Measurements from ENCODE around the gene DARS2. TPM values are rescaled to one million over a fixed set of nuclear protein-coding genes. Genes with fewer than 3 reads are reported as not detected.
"Not testable (repeated sequence)": the region's sequence is repeated elsewhere in the genome, so short reads cannot be mapped to it uniquely, and the experiment has no call there.

The DARS2 gene
- total and polyA plus RNA-seq, 4 donors, result 2.0 to 10.0 (median 6.1) TPM

DNA sequence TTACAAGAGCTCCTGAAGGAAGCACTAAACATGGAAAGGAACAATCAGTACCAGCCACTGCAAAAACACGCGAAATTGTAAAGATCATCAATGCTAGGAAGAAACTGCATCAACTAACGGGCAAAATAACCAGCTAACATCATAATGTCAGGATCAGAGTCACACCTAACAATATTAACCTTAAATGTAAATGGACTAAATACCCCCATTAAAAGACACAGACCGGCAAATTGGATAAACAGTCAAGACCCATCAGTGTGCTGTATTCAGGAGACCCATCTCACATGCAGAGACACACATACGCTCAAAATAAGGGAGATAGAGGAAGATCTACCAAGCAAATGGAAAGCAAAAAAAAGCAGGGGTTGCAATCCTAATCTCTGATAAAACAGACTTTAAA, 10.8 kb upstream of the DARS2 start:
- H3K27ac ChIP-seq (ENCODE audit: low read depth in 1 of 2, low read length in 2 of 2); H3K36me3 ChIP-seq (ENCODE audit: control insufficient read depth in 1 of 2, insufficient read depth in 2 of 2, low read length in 1 of 2); ATAC-seq (ENCODE audit: low FRiP score); H3K4me3 ChIP-seq (ENCODE audit: low read length in 2 of 2); intact Hi-C loops (cut with DNase I); H3K4me1 ChIP-seq (ENCODE audit: control insufficient read depth in 1 of 2, insufficient read depth in 2 of 2, low read length in 2 of 2); DNase-seq; H3K27me3 ChIP-seq (ENCODE audit: control insufficient read depth in 1 of 2, insufficient read depth in 2 of 2, low read length in 1 of 2); H3K9me3 ChIP-seq (ENCODE audit: control insufficient read depth, low read length): not testable (repeated sequence)
- 97 to 98% methylated on average over 5 of the region's 5 CpGs for WGBS, 2 donors

GRCh38 chr1:173818459-173818858, 6.0 kb upstream of the DARS2 start:
- H3K27me3 ChIP-seq (ENCODE audit: control insufficient read depth in 1 of 2, insufficient read depth in 2 of 2, low read length in 1 of 2), result no peaks in the 10 kb centered on the region
- H3K9me3 ChIP-seq (ENCODE audit: control insufficient read depth, low read length), result no peaks in the 10 kb centered on the region
- ATAC-seq (ENCODE audit: low FRiP score) (no peak), DNase-seq (no peak)
- H3K4me3 ChIP-seq (ENCODE audit: low read length in 2 of 2), result no peak overlapping the region
- intact Hi-C loops (cut with DNase I), result no loop called here
- no peak overlapping the region for H3K27ac ChIP-seq (ENCODE audit: low read depth in 1 of 2, low read length in 2 of 2)
- H3K36me3 ChIP-seq (ENCODE audit: control insufficient read depth in 1 of 2, insufficient read depth in 2 of 2, low read length in 1 of 2), result no peaks in the 10 kb centered on the region
- 87 to 91% methylated on average over 1 of the region's 1 CpG for WGBS, 2 donors
- no peaks in the 10 kb centered on the region for H3K4me1 ChIP-seq (ENCODE audit: control insufficient read depth in 1 of 2, insufficient read depth in 2 of 2, low read length in 2 of 2)

DNA sequence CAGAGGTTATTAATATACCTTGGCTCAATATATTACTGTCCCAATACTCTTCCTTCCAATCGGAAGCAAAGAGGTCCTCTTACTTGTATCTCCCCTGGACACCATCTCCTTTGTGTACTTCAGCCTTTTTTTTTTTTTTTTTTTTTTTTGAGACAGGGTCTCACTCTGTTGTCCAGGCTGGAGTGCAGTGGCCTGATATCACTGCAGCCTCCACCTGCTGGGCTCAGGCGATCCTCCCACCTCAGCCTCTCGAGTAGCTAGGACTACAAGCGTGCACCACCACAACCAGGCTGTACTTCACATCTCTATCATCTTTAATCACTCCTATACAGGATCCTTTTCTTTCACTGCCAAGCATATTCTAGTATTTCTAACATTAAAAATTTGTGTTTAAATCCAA, 2.8 kb upstream of the DARS2 start:
- Histone ChIP-seq H3K36me3 (ENCODE audit: control insufficient read depth in 1 of 2, insufficient read depth in 2 of 2, low read length in 1 of 2) (no peaks in the 10 kb centered on the region), H3K4me1 (ENCODE audit: control insufficient read depth in 1 of 2, insufficient read depth in 2 of 2, low read length in 2 of 2) (peaks cover 0 to 2% of the 10 kb centered on the region in 2 donors), H3K9me3 (ENCODE audit: control insufficient read depth, low read length) (no peaks in the 10 kb centered on the region), H3K27ac (ENCODE audit: low read depth in 1 of 2, low read length in 2 of 2) (no peak overlapping the region), H3K27me3 (ENCODE audit: control insufficient read depth in 1 of 2, insufficient read depth in 2 of 2, low read length in 1 of 2) (no peaks in the 10 kb centered on the region), H3K4me3 (ENCODE audit: low read length in 2 of 2) (no peak overlapping the region)
- intact Hi-C loops (cut with DNase I), result loop anchor here (5.0 kb wide), 2 partner anchors 389 to 404 kb away; no protein-coding TSS in a partner anchor
- no peak for DNase-seq
- ATAC-seq (ENCODE audit: low FRiP score), result no peak
- 93 to 96% methylated on average over 4 of the region's 4 CpGs for WGBS, 2 donors

GRCh38 chr1:173823781-173824314, 625 bp upstream of the DARS2 start:
- 0 to 1% methylated on average over 25 of the region's 25 CpGs for WGBS, 2 donors
- no peaks in the 10 kb centered on the region for H3K9me3 ChIP-seq (ENCODE audit: control insufficient read depth, low read length)
- intact Hi-C loops (cut with DNase I), result loop anchor here (2.0 to 5.0 kb wide), 3 partner anchors 45 to 407 kb away; partner anchors contain the start of gene ZBTB37 (in 1 of the 2)
- peak overlapping the region; percentile 53 to 98 for H3K4me3 ChIP-seq (ENCODE audit: low read length in 2 of 2)
- H3K27ac ChIP-seq (ENCODE audit: low read depth in 1 of 2, low read length in 2 of 2), result peak overlapping the region in 1 of 2 donors; percentile 92
- ATAC-seq (ENCODE audit: low FRiP score) (no peak), DNase-seq (no peak)
- peaks cover 0 to 2% of the 10 kb centered on the region in 2 donors for H3K4me1 ChIP-seq (ENCODE audit: control insufficient read depth in 1 of 2, insufficient read depth in 2 of 2, low read length in 2 of 2)
- no peaks in the 10 kb centered on the region for H3K36me3 ChIP-seq (ENCODE audit: control insufficient read depth in 1 of 2, insufficient read depth in 2 of 2, low read length in 1 of 2)
- no peaks in the 10 kb centered on the region for H3K27me3 ChIP-seq (ENCODE audit: control insufficient read depth in 1 of 2, insufficient read depth in 2 of 2, low read length in 1 of 2)

DNA sequence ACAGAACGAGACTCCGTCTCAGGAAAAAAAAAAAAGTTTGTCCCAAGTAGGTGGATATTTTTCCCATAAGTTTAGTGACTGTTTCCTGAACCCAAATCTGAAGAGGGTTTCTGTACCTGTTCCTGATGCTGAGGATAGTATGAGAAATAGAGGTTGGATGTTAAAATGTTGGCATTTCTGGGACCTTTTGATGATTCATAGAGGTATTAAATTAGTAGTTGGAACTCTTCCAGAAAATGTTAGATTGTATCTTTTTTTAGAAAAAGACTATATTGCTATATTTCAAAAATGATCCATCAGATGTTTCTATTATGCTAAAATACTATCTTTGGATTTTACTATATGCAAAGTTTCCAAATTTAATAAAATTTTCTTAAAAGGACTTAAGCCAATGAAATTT, 3.1 kb downstream of the DARS2 start:
- ATAC-seq (ENCODE audit: low FRiP score) (no peak), DNase-seq (no peak)
- H3K4me3 ChIP-seq (ENCODE audit: low read length in 2 of 2), result no peak overlapping the region
- H3K27me3 ChIP-seq (ENCODE audit: control insufficient read depth in 1 of 2, insufficient read depth in 2 of 2, low read length in 1 of 2), result no peaks in the 10 kb centered on the region
- no peak overlapping the region for H3K27ac ChIP-seq (ENCODE audit: low read depth in 1 of 2, low read length in 2 of 2)
- H3K4me1 ChIP-seq (ENCODE audit: control insufficient read depth in 1 of 2, insufficient read depth in 2 of 2, low read length in 2 of 2), result peaks cover 0 to 2% of the 10 kb centered on the region in 2 donors
- intact Hi-C loops (cut with DNase I), result loop anchor here in 1 of 2 donors (5.0 kb wide), 1 partner anchor 350 kb away; the partner anchor contains the start of gene PRDX6
- no peaks in the 10 kb centered on the region for H3K36me3 ChIP-seq (ENCODE audit: control insufficient read depth in 1 of 2, insufficient read depth in 2 of 2, low read length in 1 of 2)
- 70 to 73% methylated on average over 2 of the region's 2 CpGs for WGBS, 2 donors
- no peaks in the 10 kb centered on the region for H3K9me3 ChIP-seq (ENCODE audit: control insufficient read depth, low read length)

DNA sequence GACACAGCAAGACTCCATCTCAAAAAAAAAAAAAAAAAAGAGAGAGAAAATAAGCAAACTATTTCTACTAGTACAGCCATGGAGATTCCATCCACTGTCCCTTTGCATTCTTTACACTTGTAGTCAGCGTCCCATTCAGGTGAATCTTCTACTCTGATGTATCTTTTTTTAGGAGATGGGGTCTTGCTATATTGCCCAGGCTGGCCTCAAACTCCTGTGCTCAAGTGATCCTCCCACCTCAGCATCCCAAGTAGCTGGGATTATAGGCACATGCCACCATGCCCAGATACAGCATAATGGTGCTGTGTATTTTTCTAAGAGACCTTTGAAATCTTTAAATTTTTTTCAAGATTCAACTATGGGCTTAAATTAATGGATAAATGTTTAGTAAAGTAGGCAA, 8.3 kb downstream of the DARS2 start:
- Histone ChIP-seq H3K9me3 (ENCODE audit: control insufficient read depth, low read length) (no peaks in the 10 kb centered on the region), H3K4me1 (ENCODE audit: control insufficient read depth in 1 of 2, insufficient read depth in 2 of 2, low read length in 2 of 2) (no peaks in the 10 kb centered on the region), H3K27ac (ENCODE audit: low read depth in 1 of 2, low read length in 2 of 2) (no peak overlapping the region), H3K27me3 (ENCODE audit: control insufficient read depth in 1 of 2, insufficient read depth in 2 of 2, low read length in 1 of 2) (no peaks in the 10 kb centered on the region), H3K36me3 (ENCODE audit: control insufficient read depth in 1 of 2, insufficient read depth in 2 of 2, low read length in 1 of 2) (no peaks in the 10 kb centered on the region), H3K4me3 (ENCODE audit: low read length in 2 of 2) (no peak overlapping the region)
- WGBS, 2 donors, result 98 to 100% methylated on average over 1 of the region's 1 CpG
- no peak for ATAC-seq (ENCODE audit: low FRiP score)
- no peak for DNase-seq
- intact Hi-C loops (cut with DNase I), result no loop called here

DNA sequence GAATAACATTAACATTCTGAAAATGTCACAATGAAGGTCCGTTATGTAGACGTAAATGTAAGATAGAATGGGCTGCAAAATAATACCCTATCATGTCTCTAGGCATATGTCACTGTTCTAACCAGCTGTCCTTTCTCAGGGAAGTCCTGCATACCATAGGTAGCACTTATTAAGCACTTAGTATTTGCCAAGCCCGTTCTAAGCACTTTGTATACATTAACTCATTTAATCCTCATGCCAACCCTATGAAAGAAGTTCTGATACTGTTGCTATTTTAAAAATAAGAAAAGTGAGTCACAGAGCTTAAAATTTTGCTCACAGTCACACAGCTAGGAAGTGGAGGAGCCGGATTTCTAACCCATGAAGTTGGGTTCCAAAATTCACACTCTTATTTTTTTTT, 27.6 kb downstream of the DARS2 start:
- H3K36me3 ChIP-seq (ENCODE audit: control insufficient read depth in 1 of 2, insufficient read depth in 2 of 2, low read length in 1 of 2), result peaks cover 3 to 4% of the 10 kb centered on the region in 2 donors
- H3K27ac ChIP-seq (ENCODE audit: low read depth in 1 of 2, low read length in 2 of 2), result no peak overlapping the region

DNA sequence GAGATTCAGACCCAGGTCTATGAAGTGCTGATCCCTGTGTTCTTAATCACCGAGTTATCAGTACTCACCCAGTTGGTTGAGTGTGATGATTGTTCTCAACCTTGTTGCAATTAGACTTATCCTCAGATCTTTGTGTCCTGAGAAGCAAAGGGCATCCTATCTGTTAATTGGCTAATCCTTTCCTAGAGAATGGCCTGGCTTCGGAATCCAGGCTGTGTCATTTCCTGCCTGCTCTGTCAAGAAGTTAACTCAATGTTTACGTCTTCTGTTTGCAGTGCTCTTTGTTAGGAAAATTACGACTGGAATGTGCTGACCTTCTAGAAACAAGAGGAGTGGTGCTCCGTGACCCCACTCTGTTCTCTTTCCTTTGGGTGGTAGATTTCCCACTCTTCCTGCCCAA, 28.6 kb downstream of the DARS2 start:
- DNase-seq, result no peak
- H3K36me3 ChIP-seq (ENCODE audit: control insufficient read depth in 1 of 2, insufficient read depth in 2 of 2, low read length in 1 of 2), result peaks cover 4 to 7% of the 10 kb centered on the region in 2 donors
- 46 to 55% methylated on average over 5 of the region's 5 CpGs for WGBS, 2 donors
- no peaks in the 10 kb centered on the region for H3K9me3 ChIP-seq (ENCODE audit: control insufficient read depth, low read length)
- H3K4me3 ChIP-seq (ENCODE audit: low read length in 2 of 2), result no peak overlapping the region
- intact Hi-C loops (cut with DNase I), result no loop called here
- no peaks in the 10 kb centered on the region for H3K27me3 ChIP-seq (ENCODE audit: control insufficient read depth in 1 of 2, insufficient read depth in 2 of 2, low read length in 1 of 2)
- no peaks in the 10 kb centered on the region for H3K4me1 ChIP-seq (ENCODE audit: control insufficient read depth in 1 of 2, insufficient read depth in 2 of 2, low read length in 2 of 2)
- H3K27ac ChIP-seq (ENCODE audit: low read depth in 1 of 2, low read length in 2 of 2), result no peak overlapping the region
- ATAC-seq (ENCODE audit: low FRiP score), result no peak

More for the DNA sequence above, 27.6 kb downstream of the DARS2 start:
- H3K4me1 ChIP-seq (ENCODE audit: control insufficient read depth in 1 of 2, insufficient read depth in 2 of 2, low read length in 2 of 2), result no peaks in the 10 kb centered on the region
- no peaks in the 10 kb centered on the region for H3K9me3 ChIP-seq (ENCODE audit: control insufficient read depth, low read length)
- no peak for DNase-seq
- H3K27me3 ChIP-seq (ENCODE audit: control insufficient read depth in 1 of 2, insufficient read depth in 2 of 2, low read length in 1 of 2), result no peaks in the 10 kb centered on the region
- 45 to 53% methylated on average over 4 of the region's 4 CpGs for WGBS, 2 donors
- intact Hi-C loops (cut with DNase I), result no loop called here
- no peak overlapping the region for H3K4me3 ChIP-seq (ENCODE audit: low read length in 2 of 2)
- ATAC-seq (ENCODE audit: low FRiP score), result no peak

GRCh38 chr1:173856014-173856413, 31.5 kb downstream of the DARS2 start:
- intact Hi-C loops (cut with DNase I), result no loop called here
- ATAC-seq (ENCODE audit: low FRiP score), result no peak
- no peak overlapping the region for H3K27ac ChIP-seq (ENCODE audit: low read depth in 1 of 2, low read length in 2 of 2)
- H3K27me3 ChIP-seq (ENCODE audit: control insufficient read depth in 1 of 2, insufficient read depth in 2 of 2, low read length in 1 of 2), result no peaks in the 10 kb centered on the region
- H3K4me1 ChIP-seq (ENCODE audit: control insufficient read depth in 1 of 2, insufficient read depth in 2 of 2, low read length in 2 of 2), result no peaks in the 10 kb centered on the region
- H3K9me3 ChIP-seq (ENCODE audit: control insufficient read depth, low read length), result no peaks in the 10 kb centered on the region
- WGBS, 2 donors, result 81 to 84% methylated on average over 1 of the region's 1 CpG
- peaks cover 4 to 7% of the 10 kb centered on the region in 2 donors for H3K36me3 ChIP-seq (ENCODE audit: control insufficient read depth in 1 of 2, insufficient read depth in 2 of 2, low read length in 1 of 2)
- no peak for DNase-seq
- H3K4me3 ChIP-seq (ENCODE audit: low read length in 2 of 2), result no peak overlapping the region
